ENCODE measurements around the gene MYOZ2. TPM values are rescaled to one million over a fixed set of nuclear protein-coding genes. Genes with fewer than 3 reads are reported as not detected.
A peak's percentile ranks its signal among the peaks of the same experiment; 100 is the strongest.

Gene MYOZ2
- total and polyA plus RNA-seq, 8 donors, result 0.06 to 0.43 (median 0.20) TPM; not detected in 4

DNA sequence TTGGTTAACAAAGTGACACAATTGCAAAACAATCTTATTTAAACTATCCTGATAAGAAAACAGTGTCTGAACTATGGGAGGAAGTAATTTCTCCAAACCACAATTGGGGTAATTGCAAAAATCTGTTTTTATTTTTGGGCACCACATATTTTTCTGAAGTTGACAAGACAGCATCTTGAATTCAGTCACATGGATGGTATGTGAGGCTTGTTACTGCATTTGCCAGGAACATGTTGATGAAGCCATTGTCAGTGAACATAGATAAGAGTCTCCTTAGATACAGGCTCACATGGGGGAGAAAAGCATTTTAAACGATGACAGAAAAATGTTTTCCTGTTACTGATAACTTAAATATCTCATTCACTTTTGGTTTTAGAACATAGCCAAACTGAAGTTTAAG lies 71.4 kb downstream of the MYOZ2 start:
- Histone ChIP-seq H3K4me1 (no peaks in the 10 kb centered on the region), H3K4me3 (no peak overlapping the region), H3K36me3 (no peaks in the 10 kb centered on the region), H3K27ac (no peak overlapping the region), H3K9me3 (no peaks in the 10 kb centered on the region), H3K27me3 (no peaks in the 10 kb centered on the region)
- intact Hi-C loops (cut with DNase I), result no loop called here
- FAIRE-seq, result no peak
- no peak for ATAC-seq
- no peak for DNase-seq
- TF ChIP-seq, protein P1, sequence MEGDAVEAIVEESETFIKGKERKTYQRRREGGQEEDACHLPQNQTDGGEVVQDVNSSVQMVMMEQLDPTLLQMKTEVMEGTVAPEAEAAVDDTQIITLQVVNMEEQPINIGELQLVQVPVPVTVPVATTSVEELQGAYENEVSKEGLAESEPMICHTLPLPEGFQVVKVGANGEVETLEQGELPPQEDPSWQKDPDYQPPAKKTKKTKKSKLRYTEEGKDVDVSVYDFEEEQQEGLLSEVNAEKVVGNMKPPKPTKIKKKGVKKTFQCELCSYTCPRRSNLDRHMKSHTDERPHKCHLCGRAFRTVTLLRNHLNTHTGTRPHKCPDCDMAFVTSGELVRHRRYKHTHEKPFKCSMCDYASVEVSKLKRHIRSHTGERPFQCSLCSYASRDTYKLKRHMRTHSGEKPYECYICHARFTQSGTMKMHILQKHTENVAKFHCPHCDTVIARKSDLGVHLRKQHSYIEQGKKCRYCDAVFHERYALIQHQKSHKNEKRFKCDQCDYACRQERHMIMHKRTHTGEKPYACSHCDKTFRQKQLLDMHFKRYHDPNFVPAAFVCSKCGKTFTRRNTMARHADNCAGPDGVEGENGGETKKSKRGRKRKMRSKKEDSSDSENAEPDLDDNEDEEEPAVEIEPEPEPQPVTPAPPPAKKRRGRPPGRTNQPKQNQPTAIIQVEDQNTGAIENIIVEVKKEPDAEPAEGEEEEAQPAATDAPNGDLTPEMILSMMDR (IDR thresholded peaks at IDR 0.05), result no peak
- 8 to 13% methylated on average over 1 of the region's 1 CpG for WGBS, 2 donors

DNA sequence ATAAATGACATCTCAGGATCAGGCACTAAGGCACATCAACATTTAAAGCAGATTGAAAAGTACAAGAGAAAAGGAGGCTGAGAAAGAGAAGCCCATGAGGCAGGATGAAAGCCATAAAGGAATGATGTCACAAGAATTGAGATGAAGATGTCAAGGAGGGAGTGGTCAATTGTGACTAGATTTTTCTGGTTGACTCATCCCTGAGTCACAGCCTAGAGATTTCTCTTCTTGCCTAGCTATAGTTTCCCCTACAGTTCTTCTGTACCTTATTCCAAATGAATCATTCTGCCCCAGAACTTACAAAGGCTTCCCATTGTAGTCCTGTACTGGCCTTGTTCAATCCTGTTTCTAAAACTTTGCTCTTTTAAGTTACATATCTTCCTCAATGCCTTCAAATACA lies 73.4 kb downstream of the MYOZ2 start:
- FAIRE-seq (no peak), DNase-seq (no peak), ATAC-seq (no peak)
- TF ChIP-seq, protein P1 (IDR thresholded peaks at IDR 0.05), result no peak
- H3K36me3 ChIP-seq, result no peaks in the 10 kb centered on the region
- H3K9me3 ChIP-seq, result no peaks in the 10 kb centered on the region
- no peaks in the 10 kb centered on the region for H3K4me1 ChIP-seq
- H3K27me3 ChIP-seq, result no peaks in the 10 kb centered on the region
- no peak overlapping the region for H3K27ac ChIP-seq
- H3K4me3 ChIP-seq, result no peak overlapping the region
- intact Hi-C loops (cut with DNase I), result no loop called here

DNA sequence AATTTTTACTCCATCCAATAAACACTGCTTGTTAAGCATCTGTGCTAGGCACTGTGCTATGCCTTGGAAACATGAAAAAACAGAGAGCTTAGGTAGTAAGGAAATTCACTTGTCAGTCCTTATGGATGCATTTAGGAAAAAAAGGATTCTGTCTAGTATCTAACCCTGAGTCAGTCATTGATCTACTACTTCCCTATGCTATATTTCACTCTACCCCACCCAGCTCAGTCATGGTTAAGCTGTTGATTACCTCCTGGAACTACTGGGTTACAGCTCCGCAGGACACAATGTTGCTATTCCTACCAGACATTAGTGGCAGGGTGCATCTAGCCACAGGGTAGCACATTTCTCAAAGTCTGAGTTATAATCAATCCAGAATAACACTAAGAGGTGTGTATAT lies 74.0 kb downstream of the MYOZ2 start:
- Histone ChIP-seq H3K4me1 (no peaks in the 10 kb centered on the region), H3K36me3 (no peaks in the 10 kb centered on the region), H3K27ac (no peak overlapping the region), H3K9me3 (no peaks in the 10 kb centered on the region), H3K4me3 (no peak overlapping the region), H3K27me3 (no peaks in the 10 kb centered on the region)
- WGBS, 2 donors, result 88 to 90% methylated on average over 1 of the region's 1 CpG
- TF ChIP-seq, protein P1 (IDR thresholded peaks at IDR 0.05), result no peak
- intact Hi-C loops (cut with DNase I), result no loop called here
- no peak for DNase-seq
- FAIRE-seq, result no peak
- no peak for ATAC-seq

DNA sequence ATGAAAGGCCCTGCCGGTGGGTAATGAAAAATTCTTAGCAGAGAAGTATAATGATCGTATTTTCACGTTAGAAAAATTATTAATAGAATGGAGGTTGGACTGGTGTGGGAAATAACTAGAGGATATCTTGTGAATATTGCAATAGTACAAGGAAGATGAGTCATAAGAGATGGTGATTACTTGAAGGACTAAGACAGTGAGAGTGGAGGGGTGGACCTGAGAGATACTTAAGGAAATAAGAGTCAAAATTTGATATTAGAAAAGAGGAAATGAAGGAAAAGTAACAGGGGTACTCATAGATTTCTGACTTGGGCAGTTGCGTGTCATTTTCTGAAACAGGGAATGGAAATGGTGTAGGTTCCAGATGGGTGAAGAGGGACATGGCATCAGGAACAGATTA lies 75.1 kb downstream of the MYOZ2 start:
- WGBS, 2 donors, result 86 to 92% methylated on average over 4 of the region's 4 CpGs
- no peak for FAIRE-seq
- no peak overlapping the region for H3K4me3 ChIP-seq

DNA sequence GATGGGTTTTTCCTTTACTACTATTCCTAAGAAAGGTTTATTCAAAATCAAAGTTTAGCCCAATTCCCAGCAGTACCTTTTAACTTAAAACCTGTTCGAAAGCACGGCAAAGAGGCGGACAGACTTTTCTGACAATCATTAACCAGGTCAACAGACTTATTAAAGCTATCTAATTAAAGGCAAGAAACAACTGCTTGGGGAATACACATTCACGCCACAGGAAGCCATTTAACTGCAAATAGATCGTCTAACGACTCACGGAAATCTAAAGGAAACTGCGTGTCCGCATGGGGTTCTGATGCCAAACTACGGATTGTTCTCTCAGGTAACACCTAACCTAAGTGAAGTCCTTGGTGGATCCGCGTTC lies 76.2 kb downstream of the MYOZ2 start:
- WGBS, 2 donors, result 0% methylated on average over 12 of the region's 12 CpGs
- Histone ChIP-seq H3K9me3 (no peaks in the 10 kb centered on the region), H3K4me1 (peaks cover 0 to 4% (median 0%) of the 10 kb centered on the region in 3 donors), H3K27me3 (no peaks in the 10 kb centered on the region), H3K36me3 (no peaks in the 10 kb centered on the region), H3K27ac (peak overlapping the region; percentile 87 to 99 (median 98)), H3K4me3 (peak overlapping the region; percentile 36 to 82 (median 76))
- FAIRE-seq (no peak), ATAC-seq (peak; percentile 4 to 9 (median 6)), DNase-seq (no peak)
- TF ChIP-seq, protein P1 (IDR thresholded peaks at IDR 0.05), result no peak
- intact Hi-C loops (cut with DNase I), result no loop called here

More for the DNA sequence above, 75.1 kb downstream of the MYOZ2 start:
- DNase-seq (no peak), ATAC-seq (no peak)
- Histone ChIP-seq H3K4me1 (peaks cover 0 to under 1% (median 0%) of the 10 kb centered on the region in 3 donors), H3K36me3 (no peaks in the 10 kb centered on the region), H3K27ac (no peak overlapping the region), H3K27me3 (no peaks in the 10 kb centered on the region), H3K9me3 (no peaks in the 10 kb centered on the region)
- TF ChIP-seq, protein P1 (IDR thresholded peaks at IDR 0.05), result no peak
- intact Hi-C loops (cut with DNase I), result no loop called here

Measured in pancreas (tissue), 10 donors.